Measurements from ENCODE around the gene PCDHB15.
A peak's percentile ranks its signal among the peaks of the same experiment; 100 is the strongest.
"Not testable (repeated sequence)": the region's sequence is repeated elsewhere in the genome, so short reads cannot be mapped to it uniquely, and the experiment has no call there.

PCDHB15 gene

DNA sequence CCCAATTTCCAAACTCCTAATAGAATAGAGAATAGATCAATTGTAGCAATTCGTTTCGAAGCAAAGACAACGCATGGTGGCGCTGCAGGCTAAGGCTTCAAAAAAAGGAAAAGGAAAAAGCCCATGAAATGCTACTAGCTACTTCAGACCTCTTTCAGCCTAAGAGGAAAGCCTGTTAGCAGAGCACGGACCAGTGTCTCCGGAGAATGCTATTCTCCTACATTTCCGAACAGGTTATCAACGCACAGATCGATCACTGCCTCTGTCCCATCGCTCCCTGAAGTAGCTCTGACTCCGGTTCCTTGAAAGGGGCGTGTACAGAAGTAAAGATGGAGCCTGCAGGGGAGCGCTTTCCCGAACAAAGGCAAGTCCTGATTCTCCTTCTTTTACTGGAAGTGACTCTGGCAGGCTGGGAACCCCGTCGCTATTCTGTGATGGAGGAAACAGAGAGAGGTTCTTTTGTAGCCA, at the start of gene PCDHB15:
TSS of gene PCDHB15 (plus strand) at position 146 of the 468 bp plus-strand sequence. CDS start at position 330, 184 bp downstream.
- DNase-seq: no peak

- DNase-seq: no peak
Measured at GRCh38 chr5:141196363-141196762, 48.8 kb upstream of the PCDHB15 start.

- peak; percentile 59 for DNase-seq
Measured at GRCh38 chr5:141199359-141200235, 45.6 kb upstream of the PCDHB15 start, which contains the start of gene PCDHB11. TSS of gene PCDHB11 (plus strand) at chr5:141199627. CDS start at chr5:141199775, 148 bp downstream.

DNA sequence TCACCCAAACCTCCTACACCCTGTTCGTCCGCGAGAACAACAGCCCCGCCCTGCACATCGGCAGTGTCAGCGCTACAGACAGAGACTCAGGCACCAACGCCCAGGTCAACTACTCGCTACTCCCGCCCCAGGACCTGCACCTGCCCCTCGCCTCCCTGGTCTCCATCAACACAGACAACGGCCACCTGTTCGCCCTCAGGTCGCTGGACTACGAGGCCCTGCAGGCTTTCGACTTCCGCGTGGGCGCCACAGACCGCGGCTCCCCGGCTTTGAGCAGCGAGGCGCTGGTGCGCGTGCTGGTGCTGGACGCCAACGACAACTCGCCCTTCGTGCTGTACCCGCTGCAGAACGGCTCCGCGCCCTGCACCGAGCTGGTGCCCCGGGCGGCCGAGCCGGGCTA, 44.1 kb upstream of the PCDHB15 start:
- DNase-seq: not testable (repeated sequence)

GRCh38 chr5:141201646-141202045, 43.5 kb upstream of the PCDHB15 start:
- DNase-seq: not testable (repeated sequence)

- no peak for DNase-seq
Measured at GRCh38 chr5:141208478-141208877, 36.7 kb upstream of the PCDHB15 start, which contains the start of gene PCDHB12. TSS of gene PCDHB12 (plus strand) at chr5:141208719. CDS start at chr5:141208908, 189 bp downstream.

DNA sequence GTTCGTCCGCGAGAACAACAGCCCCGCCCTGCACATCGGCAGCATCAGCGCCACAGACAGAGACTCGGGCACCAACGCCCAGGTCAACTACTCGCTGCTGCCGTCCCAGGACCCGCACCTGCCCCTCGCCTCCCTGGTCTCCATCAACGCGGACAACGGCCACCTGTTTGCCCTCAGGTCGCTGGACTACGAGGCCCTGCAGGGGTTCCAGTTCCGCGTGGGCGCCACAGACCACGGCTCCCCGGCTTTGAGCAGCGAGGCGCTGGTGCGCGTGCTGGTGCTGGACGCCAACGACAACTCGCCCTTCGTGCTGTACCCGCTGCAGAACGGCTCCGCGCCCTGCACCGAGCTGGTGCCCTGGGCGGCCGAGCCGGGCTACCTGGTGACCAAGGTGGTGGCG, 34.9 kb upstream of the PCDHB15 start:
- not testable (repeated sequence) for DNase-seq

GRCh38 chr5:141210849-141211248, 34.3 kb upstream of the PCDHB15 start:
- not testable (repeated sequence) for DNase-seq

DNA sequence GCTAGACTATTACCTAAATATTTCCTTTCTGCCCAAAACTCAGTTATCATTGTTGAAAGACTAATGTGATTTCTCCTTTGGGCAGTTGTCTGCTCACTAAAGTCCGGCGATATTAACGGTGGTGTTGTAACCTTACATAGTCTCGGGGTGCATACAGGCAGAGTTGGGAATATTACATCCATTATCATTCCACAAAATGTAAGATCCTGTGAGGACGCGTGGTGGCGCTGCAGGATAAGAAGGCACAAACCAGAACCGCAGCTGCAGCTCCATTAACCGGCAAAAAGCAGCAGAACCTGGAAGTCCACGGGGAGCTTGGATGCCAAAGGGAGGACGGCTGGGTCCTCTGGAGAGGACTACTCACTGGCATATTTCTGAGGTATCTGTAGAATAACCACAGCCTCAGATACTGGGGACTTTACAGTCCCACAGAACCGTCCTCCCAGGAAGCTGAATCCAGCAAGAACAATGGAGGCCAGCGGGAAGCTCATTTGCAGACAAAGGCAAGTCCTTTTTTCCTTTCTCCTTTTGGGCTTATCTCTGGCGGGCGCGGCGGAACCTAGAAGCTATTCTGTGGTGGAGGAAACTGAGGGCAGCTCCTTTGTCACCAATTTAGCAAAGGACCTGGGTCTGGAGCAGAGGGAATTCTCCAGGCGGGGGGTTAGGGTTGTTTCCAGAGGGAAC, 31.4 kb upstream of the PCDHB15 start, which contains the start of gene PCDHB13:
TSS of gene PCDHB13 (plus strand) at position 264 of the 684 bp plus-strand sequence. CDS start at position 469, 205 bp downstream.
- peak; percentile 76 for DNase-seq

DNA sequence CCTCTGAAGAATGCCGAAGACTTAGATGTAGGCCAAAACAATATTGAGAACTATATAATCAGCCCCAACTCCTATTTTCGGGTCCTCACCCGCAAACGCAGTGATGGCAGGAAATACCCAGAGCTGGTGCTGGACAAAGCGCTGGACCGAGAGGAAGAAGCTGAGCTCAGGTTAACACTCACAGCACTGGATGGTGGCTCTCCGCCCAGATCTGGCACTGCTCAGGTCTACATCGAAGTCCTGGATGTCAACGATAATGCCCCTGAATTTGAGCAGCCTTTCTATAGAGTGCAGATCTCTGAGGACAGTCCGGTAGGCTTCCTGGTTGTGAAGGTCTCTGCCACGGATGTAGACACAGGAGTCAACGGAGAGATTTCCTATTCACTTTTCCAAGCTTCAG, 30.6 kb upstream of the PCDHB15 start:
- DNase-seq: not testable (repeated sequence)

DNA sequence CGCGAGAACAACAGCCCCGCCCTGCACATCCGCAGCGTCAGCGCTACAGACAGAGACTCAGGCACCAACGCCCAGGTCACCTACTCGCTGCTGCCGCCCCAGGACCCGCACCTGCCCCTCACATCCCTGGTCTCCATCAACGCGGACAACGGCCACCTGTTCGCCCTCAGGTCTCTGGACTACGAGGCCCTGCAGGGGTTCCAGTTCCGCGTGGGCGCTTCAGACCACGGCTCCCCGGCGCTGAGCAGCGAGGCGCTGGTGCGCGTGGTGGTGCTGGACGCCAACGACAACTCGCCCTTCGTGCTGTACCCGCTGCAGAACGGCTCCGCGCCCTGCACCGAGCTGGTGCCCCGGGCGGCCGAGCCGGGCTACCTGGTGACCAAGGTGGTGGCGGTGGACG, 29.7 kb upstream of the PCDHB15 start:
- not testable (repeated sequence) for DNase-seq

DNA sequence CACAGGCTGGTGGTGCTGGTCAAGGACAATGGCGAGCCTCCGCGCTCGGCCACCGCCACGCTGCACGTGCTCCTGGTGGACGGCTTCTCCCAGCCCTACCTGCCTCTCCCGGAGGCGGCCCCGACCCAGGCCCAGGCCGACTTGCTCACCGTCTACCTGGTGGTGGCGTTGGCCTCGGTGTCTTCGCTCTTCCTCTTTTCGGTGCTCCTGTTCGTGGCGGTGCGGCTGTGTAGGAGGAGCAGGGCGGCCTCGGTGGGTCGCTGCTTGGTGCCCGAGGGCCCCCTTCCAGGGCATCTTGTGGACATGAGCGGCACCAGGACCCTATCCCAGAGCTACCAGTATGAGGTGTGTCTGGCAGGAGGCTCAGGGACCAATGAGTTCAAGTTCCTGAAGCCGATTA, 29.2 kb upstream of the PCDHB15 start:
- DNase-seq: not testable (repeated sequence)

- no peak for DNase-seq
Measured at GRCh38 chr5:141223112-141223783, 21.9 kb upstream of the PCDHB15 start, which contains the start of gene PCDHB14. TSS of gene PCDHB14 (plus strand) at chr5:141223343. CDS start at chr5:141223506, 163 bp downstream.

DNA sequence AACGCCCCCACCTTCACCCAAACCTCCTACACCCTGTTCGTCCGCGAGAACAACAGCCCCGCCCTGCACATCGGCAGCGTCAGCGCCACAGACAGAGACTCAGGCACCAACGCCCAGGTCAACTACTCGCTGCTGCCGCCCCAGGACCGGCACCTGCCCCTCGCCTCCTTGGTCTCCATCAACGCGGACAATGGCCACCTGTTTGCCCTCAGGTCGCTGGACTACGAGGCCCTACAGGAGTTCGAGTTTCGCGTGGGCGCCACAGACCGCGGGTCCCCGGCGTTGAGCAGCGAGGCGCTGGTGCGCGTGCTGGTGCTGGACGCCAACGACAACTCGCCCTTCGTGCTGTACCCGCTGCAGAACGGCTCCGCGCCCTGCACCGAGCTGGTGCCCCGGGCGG, 20.4 kb upstream of the PCDHB15 start:
- DNase-seq: not testable (repeated sequence)

- not testable (repeated sequence) for DNase-seq
Measured at GRCh38 chr5:141225421-141225820, 19.8 kb upstream of the PCDHB15 start.

DNA sequence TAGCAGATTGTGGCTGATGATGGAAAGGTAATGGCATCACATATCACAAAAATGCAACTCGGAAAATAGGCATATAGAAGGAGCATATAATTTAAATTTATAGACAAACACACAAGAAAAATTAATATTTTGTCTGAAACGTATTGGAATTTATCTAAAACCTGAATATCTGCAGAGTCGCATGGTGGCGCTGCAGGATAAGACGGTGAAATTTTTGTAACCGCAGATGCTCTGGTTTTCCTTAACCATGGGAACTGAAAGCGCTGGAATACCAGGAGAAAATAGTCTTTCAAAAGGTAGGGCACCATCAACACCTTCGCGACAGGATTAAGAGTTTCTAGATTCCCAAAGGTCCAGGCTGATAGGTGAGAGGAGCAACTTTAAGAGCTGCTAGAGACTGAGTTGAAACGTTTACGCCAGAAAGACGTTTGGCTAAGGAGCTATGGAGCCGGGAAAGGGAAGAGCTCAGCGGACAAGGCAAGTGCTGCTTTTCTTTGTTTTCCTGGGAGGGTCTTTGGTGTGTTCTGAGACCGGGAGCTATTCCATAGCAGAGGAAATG, 11.0 kb upstream of the PCDHB15 start:
- no peak for DNase-seq

- not testable (repeated sequence) for DNase-seq
Measured at GRCh38 chr5:141235922-141236321, 9.3 kb upstream of the PCDHB15 start.

DNA sequence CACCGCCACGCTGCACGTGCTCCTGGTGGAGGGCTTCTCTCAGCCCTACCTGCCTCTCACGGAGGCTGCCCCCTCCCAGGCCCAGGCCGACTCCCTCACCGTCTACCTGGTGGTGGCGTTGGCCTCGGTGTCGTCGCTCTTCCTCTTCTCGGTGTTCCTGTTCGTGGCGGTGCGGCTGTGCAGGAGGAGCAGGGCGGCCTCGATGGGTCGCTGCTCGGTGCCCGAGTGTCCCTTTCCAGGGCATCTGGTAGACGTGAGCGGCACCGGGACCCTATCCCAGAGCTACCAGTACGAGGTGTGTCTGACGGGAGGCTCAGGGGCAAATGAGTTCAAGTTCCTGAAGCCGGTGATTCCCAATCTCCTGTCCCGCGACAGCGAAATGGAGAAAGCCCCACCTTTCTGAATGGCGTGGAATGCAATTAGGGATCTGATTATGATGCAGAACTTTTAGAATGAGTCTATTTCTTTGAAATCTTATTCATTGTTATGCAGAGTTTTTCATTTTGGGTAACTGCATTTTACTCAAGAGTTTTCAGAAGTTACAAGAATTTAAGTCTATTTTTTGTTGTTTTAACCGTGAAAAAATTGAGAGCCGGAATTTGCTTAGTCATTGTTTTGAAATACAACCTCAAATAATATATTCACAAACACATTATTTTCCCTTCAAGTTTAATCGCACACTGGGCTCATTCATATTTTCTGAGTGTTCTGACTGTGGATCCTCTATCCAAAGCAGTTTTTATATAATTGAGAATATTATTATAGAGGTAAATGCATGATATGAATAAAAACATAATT, 8.5 kb upstream of the PCDHB15 start:
- no peak for DNase-seq

DNA sequence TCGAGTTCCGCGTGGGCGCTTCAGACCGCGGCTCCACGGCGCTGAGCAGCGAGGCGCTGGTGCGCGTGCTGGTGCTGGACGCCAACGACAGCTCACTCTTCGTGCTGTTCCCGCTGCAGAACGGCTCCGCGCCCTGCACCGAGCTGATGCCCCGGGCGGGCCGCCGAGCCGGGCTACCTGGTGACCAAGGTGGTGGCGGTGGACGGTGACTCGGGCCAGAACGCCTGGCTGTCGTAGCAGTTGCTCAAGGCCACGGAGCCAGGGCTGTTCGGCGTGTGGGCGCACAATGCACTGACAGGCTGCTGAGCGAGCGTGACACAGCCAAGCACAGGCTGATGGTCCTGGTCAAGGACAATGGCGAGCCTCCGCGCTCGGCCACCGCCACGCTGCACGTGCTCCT, 3.7 kb upstream of the PCDHB15 start:
- no peak for DNase-seq

DNA sequence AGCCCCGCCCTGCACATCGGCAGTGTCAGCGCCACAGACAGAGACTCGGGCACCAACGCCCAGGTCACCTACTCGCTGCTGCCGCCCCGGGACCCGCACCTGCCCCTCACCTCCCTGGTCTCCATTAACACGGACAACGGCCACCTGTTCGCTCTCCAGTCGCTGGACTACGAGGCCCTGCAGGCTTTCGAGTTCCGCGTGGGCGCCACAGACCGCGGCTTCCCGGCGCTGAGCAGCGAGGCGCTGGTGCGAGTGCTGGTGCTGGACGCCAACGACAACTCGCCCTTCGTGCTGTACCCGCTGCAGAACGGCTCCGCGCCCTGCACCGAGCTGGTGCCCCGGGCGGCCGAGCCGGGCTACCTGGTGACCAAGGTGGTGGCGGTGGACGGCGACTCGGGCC, 1.8 kb downstream of the PCDHB15 start:
- DNase-seq: not testable (repeated sequence)

DNA sequence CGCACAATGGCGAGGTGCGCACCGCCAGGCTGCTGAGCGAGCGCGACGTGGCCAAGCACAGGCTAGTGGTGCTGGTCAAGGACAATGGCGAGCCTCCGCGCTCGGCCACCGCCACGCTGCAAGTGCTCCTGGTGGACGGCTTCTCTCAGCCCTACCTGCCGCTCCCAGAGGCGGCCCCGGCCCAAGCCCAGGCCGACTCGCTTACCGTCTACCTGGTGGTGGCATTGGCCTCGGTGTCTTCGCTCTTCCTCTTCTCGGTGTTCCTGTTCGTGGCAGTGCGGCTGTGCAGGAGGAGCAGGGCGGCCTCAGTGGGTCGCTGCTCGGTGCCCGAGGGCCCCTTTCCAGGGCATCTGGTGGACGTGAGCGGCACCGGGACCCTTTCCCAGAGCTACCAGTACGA, 2.2 kb downstream of the PCDHB15 start:
- not testable (repeated sequence) for DNase-seq

Data from NCI-H1436 (cell line).